Spleen (tissue), 11 donors: Measurements from ENCODE around the gene PIP5K1A. TPM values are rescaled to one million over a fixed set of nuclear protein-coding genes. Genes with fewer than 3 reads are reported as not detected.
A peak's percentile ranks its signal among the peaks of the same experiment; 100 is the strongest.

ENCODE experiments used
- DNase-seq: peaks from one replicate; pipeline ENCODE4 v3.0.0-alpha.2; 2020
- H3K27ac ChIP-seq, 8 donors: fragments of 200-600 bp; sonication (generic) in 7 of 8; 1 replicate in 4 of 8; 2 replicates in 4 of 8; pipeline versions ENCODE4 v1.5.0 to v1.8.0; 2016 to 2021; ENCODE audit warnings: inconsistent platforms in 4 of 8, mild to moderate bottlenecking in 4 of 8, moderate library complexity in 1 of 8
- H3K27me3 ChIP-seq, 7 donors: fragments of 200-600 bp; sonication (generic) in 6 of 7; replicated peaks in 1 of 7; 1 replicate in 4 of 7; 2 replicates in 3 of 7; pipeline versions ENCODE4 v1.5.0 to v1.8.0; 2016 to 2021; ENCODE audit warnings: inconsistent platforms in 3 of 7, mild to moderate bottlenecking in 1 of 7
- H3K36me3 ChIP-seq, 6 donors: fragments of 200-600 bp; sonication (generic) in 5 of 6; 1 replicate in 4 of 6; 2 replicates in 2 of 6; pipeline versions ENCODE4 v1.5.0 to v1.8.0; 2016 to 2021; ENCODE audit warnings: inconsistent platforms in 2 of 6
- H3K4me1 ChIP-seq, 6 donors: fragments of 200-600 bp; sonication (generic) in 5 of 6; 1 replicate in 3 of 6; 2 replicates in 3 of 6; pipeline versions ENCODE4 v1.5.0 to v1.8.0; 2016 to 2021; ENCODE audit warnings: inconsistent platforms in 3 of 6
- H3K4me3 ChIP-seq, 8 donors: fragments of 200-600 bp; sonication (generic) in 7 of 8; 1 replicate in 4 of 8; 2 replicates in 4 of 8; pipeline versions ENCODE4 v1.5.0 to v1.8.0; 2016 to 2021; ENCODE audit warnings: inconsistent platforms in 4 of 8, mild to moderate bottlenecking in 4 of 8, moderate library complexity in 2 of 8
- H3K9me3 ChIP-seq, 8 donors: fragments of 200-600 bp; sonication (generic) in 7 of 8; 1 replicate in 4 of 8; 2 replicates in 4 of 8; pipeline versions ENCODE4 v1.5.0 to v1.8.0; 2016 to 2021; ENCODE audit warnings: inconsistent platforms in 4 of 8
- POLR2A ChIP-seq, 3 donors: fragments of 450-650 bp; IDR thresholded peaks; one replicate each; pipeline ENCODE4 v1.5.1; 2017; ENCODE audit warnings: antibody characterized with exemption in 3 of 3, mild to moderate bottlenecking in 1 of 3
- POLR2AphosphoS5 ChIP-seq, 3 donors: sonication (generic); formaldehyde crosslinking; IDR thresholded peaks; one replicate each; pipeline ENCODE4 v1.5.1; 2017; ENCODE audit warnings: antibody characterized with exemption in 3 of 3
- WGBS, 5 donors: extraction: QIAGEN DNeasy Blood & Tissue Kit in 3 of 5; methylation state at CpG; one replicate each; pipeline versions ENCODE4 v1.1.5 to v1.1.7; 2013 to 2018; 5-methylcytosine and 5-hydroxymethylcytosine counted together
- intact Hi-C: fragments of 100-400 bp; cut with DNase I; formaldehyde crosslinking; loops from one replicate; pipeline ENCODE4 v1.15.0; 2023; ENCODE audit warnings: low total_unique reads
- polyA plus RNA-seq, 3 donors: library from polyadenylated mRNA; stranded (reverse); fragments of 200-250 nt; gene quantifications; one replicate each; pipeline ENCODE4 v1.2.1, GENCODE V29; 2013
- total RNA-seq, 7 donors: library from RNA; depleted of rRNA in 3 of 7; stranded (reverse); fragments of >200 nt in 3 of 7; fragmentation: NEBNext Ultra II Directional in 4 of 7; extraction: Animal tissue kit (Norgen Biotek cat#: 25700) in 4 of 7; gene quantifications; one replicate each; pipeline versions ENCODE4 v1.1.0 to v1.2.1, GENCODE V29; 2016 to 2021
- TF ChIP-seq, protein P1 (sequence below), 11 experiments: fragments of 200-600 bp in 7 of 11; fragments of 450-650 bp in 4 of 11; sonication (generic) in 4 of 11; IDR thresholded peaks in 8 of 11; conservative IDR thresholded peaks in 3 of 11; 1 replicate in 7 of 11; 2 replicates in 4 of 11; pipeline versions ENCODE4 v1.4.0 to v1.8.0; 2016 to 2021; ENCODE audit warnings: antibody characterized with exemption in 11 of 11, inconsistent platforms in 4 of 11, mild to moderate bottlenecking in 1 of 11
- donor health status: healthy with polysubstance abuse.
- donor health status: DM: no; HTN: no; CAD: no; lungs with moderate emphysema.
- donor health status: DM: no; HTN: no; CAD: no.
- donor health status: Bipolar disorder and iron deficiency.
- donor health status: healthy.
- donor health status: DM: no; HTN: no; CAD: no.
- donor health status: DM: yes; HTN: yes; CAD: no.

The PIP5K1A gene
- total and polyA plus RNA-seq, 10 donors: 12.8 to 83.6 (median 53.8) TPM

DNA sequence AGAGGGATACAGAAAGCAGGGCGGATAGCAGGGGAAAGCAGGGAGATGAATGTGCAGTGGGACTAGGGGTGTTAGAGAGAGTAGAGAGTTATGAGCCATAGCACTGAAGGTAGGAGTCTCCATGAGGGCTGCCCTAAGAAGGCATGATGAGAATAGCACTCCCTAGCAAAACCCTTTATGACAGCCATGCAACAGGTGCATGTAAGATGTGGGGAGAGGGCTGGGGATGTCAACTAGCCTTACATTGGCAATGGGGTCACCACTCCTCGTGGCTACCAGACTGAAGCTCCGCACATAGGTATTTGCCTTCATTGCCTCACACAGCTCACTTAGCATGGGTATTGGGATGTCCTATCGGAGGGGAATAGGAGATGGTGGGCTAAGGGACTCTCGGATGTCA lies 27.2 kb upstream of the PIP5K1A start:
- WGBS, 5 donors: 78 to 93% (median 88%) methylated on average over 5 of the region's 5 CpGs
- H3K36me3 ChIP-seq: peaks cover 0 to 95% (median 66%) of the 10 kb centered on the region in 6 donors

DNA sequence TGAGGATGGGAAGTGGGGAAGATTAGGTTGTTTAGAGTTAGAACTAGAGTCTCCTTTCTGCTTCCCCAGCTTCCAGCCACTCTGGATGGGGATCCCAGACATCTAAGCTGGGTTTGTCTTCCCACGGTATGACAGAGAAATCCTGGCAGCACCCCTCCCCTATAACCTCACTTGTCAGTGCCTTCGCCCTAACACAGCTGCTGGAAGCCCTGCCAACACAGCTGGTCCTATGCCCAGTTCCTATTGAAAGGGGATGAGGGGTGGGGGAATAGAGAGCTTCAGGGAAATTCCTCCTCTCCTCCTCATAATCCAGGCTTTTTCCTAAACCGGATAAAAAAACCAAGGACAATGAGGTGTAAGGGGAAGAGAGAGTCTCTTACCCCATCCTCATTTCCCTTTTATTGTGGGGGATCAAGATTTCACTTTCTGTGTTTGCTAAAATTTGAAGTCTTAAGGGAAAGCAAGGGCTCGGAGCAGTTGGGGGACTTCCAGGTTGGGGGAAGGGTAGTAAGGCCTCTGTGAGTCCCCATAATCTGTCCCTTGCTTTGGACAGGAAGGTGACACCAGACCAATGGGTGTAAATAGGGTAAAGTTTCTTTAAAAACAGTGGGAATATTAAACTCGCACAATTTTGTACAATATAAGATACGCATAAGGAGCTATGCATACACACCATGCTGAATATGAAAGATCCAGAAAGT lies 23.2 kb upstream of the PIP5K1A start:
- H3K27ac ChIP-seq: peak overlapping the region in 2 of 8 donors; percentile 28 to 47
- peaks cover 0 to 100% (median 79%) of the 10 kb centered on the region in 6 donors for H3K36me3 ChIP-seq
- H3K4me3 ChIP-seq: no peak overlapping the region
- H3K4me1 ChIP-seq: peaks cover 0 to 6% (median 2%) of the 10 kb centered on the region in 6 donors
- no peaks in the 10 kb centered on the region for H3K27me3 ChIP-seq
- intact Hi-C loops: no loop called here
- no peaks in the 10 kb centered on the region for H3K9me3 ChIP-seq
- TF ChIP-seq, protein P1, sequence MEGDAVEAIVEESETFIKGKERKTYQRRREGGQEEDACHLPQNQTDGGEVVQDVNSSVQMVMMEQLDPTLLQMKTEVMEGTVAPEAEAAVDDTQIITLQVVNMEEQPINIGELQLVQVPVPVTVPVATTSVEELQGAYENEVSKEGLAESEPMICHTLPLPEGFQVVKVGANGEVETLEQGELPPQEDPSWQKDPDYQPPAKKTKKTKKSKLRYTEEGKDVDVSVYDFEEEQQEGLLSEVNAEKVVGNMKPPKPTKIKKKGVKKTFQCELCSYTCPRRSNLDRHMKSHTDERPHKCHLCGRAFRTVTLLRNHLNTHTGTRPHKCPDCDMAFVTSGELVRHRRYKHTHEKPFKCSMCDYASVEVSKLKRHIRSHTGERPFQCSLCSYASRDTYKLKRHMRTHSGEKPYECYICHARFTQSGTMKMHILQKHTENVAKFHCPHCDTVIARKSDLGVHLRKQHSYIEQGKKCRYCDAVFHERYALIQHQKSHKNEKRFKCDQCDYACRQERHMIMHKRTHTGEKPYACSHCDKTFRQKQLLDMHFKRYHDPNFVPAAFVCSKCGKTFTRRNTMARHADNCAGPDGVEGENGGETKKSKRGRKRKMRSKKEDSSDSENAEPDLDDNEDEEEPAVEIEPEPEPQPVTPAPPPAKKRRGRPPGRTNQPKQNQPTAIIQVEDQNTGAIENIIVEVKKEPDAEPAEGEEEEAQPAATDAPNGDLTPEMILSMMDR (IDR thresholded peaks at IDR 0.05 in 8 of 11, conservative IDR thresholded peaks at IDR 0.05 in 3 of 11): no peak
- TF ChIP-seq POLR2A (IDR thresholded peaks at IDR 0.05) (no peak), POLR2AphosphoS5 (IDR thresholded peaks at IDR 0.05) (no peak)
- peak; percentile 19 for DNase-seq
- 76 to 84% (median 78%) methylated on average over 6 of the region's 6 CpGs for WGBS, 5 donors

More for the DNA sequence above, 27.2 kb upstream of the PIP5K1A start:
- Histone ChIP-seq H3K9me3 (no peaks in the 10 kb centered on the region), H3K4me3 (no peak overlapping the region), H3K27me3 (no peaks in the 10 kb centered on the region), H3K27ac (no peak overlapping the region), H3K4me1 (peaks cover 11 to 26% (median 17%) of the 10 kb centered on the region in 6 donors)
- TF ChIP-seq POLR2A (IDR thresholded peaks at IDR 0.05) (no peak), POLR2AphosphoS5 (IDR thresholded peaks at IDR 0.05) (no peak)
- TF ChIP-seq, protein P1 (IDR thresholded peaks at IDR 0.05 in 8 of 11, conservative IDR thresholded peaks at IDR 0.05 in 3 of 11): no peak
- intact Hi-C loops: no loop called here
- peak; percentile 30 for DNase-seq

DNA sequence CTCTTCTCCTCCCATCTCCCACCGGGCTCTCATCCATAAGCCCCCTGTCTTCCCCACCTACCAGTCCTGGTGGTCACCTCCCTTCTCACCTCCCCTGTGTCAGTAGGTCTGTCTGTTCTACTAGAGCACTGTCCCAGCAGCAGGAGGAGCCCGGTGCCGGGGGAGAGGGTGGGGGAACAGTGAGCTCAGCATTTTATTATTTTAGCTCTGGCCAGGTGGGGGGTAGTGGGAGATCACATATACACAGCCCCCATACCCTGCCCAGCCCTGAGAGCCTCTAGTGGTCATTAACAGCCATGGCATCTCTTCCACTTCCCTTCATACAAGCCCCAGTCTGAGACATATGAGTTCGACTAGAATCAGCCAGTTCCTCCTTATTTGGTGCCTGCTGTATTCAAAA lies 22.5 kb upstream of the PIP5K1A start, which contains the start of gene TMOD4:
TSS of gene TMOD4 (minus strand) at position 119 of the 400 bp plus-strand sequence. CDS start 1,106 bp downstream, outside the sequence.
- Histone ChIP-seq H3K27me3 (no peaks in the 10 kb centered on the region), H3K27ac (peak within 1 kb of the TSS in 2 of 8 donors; percentile 28 to 47), H3K4me3 (no peak within 1 kb of the TSS), H3K36me3 (peaks cover 4 to 100% (median 81%) of the 10 kb centered on the region in 6 donors), H3K9me3 (no peaks in the 10 kb centered on the region), H3K4me1 (peaks cover 0 to 6% (median 2%) of the 10 kb centered on the region in 6 donors)
- 57 to 66% (median 62%) methylated on average over 4 of the region's 4 CpGs for WGBS, 5 donors
- no peak for TF ChIP-seq POLR2AphosphoS5 (IDR thresholded peaks at IDR 0.05)
- TF ChIP-seq POLR2A (IDR thresholded peaks at IDR 0.05): no peak
- TF ChIP-seq, protein P1 (IDR thresholded peaks at IDR 0.05 in 8 of 11, conservative IDR thresholded peaks at IDR 0.05 in 3 of 11): peak in 9 of 11 experiments; percentile 7 to 62 (median 35)
- intact Hi-C loops: no loop called here
- DNase-seq: peak; percentile 41

DNA sequence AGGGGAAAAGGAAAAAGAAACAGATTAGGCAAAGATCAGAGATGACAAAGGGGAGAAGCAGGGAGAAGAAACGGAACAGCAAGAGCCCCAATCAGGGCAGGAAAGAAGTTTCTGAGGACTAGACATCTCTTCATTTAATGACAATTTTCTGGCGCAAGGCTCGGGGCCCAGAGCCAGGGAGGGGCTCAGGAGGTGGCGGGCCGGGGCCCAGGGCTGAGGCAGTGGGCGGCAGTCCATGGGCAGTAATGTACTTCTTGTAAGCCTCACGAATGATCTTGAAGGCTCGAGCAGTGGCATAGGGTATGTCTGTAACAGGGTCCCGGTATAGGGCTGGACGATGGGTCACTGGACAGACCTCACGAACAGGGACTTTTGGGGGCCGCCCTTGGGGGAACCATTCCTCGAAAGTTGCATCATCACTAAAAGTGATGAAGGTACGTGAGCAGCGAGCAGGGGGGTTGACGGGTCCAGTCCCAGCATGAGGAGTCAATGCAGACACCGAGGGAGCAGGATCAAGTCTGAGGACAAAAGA lies 21.8 kb upstream of the PIP5K1A start:
- intact Hi-C loops: no loop called here
- 94 to 97% (median 95%) methylated on average over 17 of the region's 17 CpGs for WGBS, 5 donors
- DNase-seq: peak; percentile 52

More for the DNA sequence above, 21.8 kb upstream of the PIP5K1A start:
- H3K9me3 ChIP-seq: no peaks in the 10 kb centered on the region
- H3K27ac ChIP-seq: no peak overlapping the region
- H3K4me1 ChIP-seq: peaks cover 0 to 6% (median 2%) of the 10 kb centered on the region in 6 donors
- H3K36me3 ChIP-seq: peaks cover 4 to 100% (median 85%) of the 10 kb centered on the region in 6 donors
- TF ChIP-seq POLR2AphosphoS5 (IDR thresholded peaks at IDR 0.05): no peak
- no peak for TF ChIP-seq POLR2A (IDR thresholded peaks at IDR 0.05)
- TF ChIP-seq, protein P1 (IDR thresholded peaks at IDR 0.05 in 8 of 11, conservative IDR thresholded peaks at IDR 0.05 in 3 of 11): no peak
- H3K4me3 ChIP-seq: no peak overlapping the region
- H3K27me3 ChIP-seq: no peaks in the 10 kb centered on the region
